K562 (cell line): Measurements from ENCODE around the gene TET2. TPM values are rescaled to one million over a fixed set of nuclear protein-coding genes. Genes with fewer than 3 reads are reported as not detected.
A peak's percentile ranks its signal among the peaks of the same experiment; 100 is the strongest.

Experiments used
- CBX3 ChIP-seq, 2 experiments: IDR thresholded peaks; 1 replicate in 1 of 2; 2 replicates in 1 of 2; pipeline ENCODE4 v1.6.1; 2012; ENCODE audit warnings: inconsistent platforms in 2 of 2, low read length in 2 of 2, borderline replicate concordance in 1 of 2, control low read depth in 1 of 2
- CGGBP1 ChIP-seq: fragments of 250-450 bp; sonication (Bioruptor Pico); IDR thresholded peaks from 2 replicates; pipeline ENCODE4 v1.9.0; 2021; ENCODE audit warnings: mild to moderate bottlenecking
- CREB3 ChIP-seq: fragments of 450-650 bp; conservative IDR thresholded peaks from 2 replicates; pipeline ENCODE4 v1.6.1; 2016; ENCODE audit warnings: missing genetic modification characterization, low read depth, mild to moderate bottlenecking, missing compliant biosample characterization, moderate library complexity
- FOXK2 ChIP-seq, 2 experiments: fragments of 450-650 bp; IDR thresholded peaks in 1 of 2; conservative IDR thresholded peaks in 1 of 2; 2 replicates each; pipeline ENCODE4 v1.6.1; 2016; ENCODE audit warnings: low read depth in 2 of 2, mild to moderate bottlenecking in 1 of 2
- GABPA ChIP-seq: fragments of 200-800 bp; sonication (Bioruptor generic); conservative IDR thresholded peaks from 2 replicates; pipeline ENCODE4 v1.6.1; 2016; ENCODE audit warnings: low read depth, missing genetic modification characterization, missing compliant biosample characterization
- HMGXB4 ChIP-seq: sonication (generic); formaldehyde crosslinking; IDR thresholded peaks from 2 replicates; pipeline ENCODE4 v1.8.1; 2023; ENCODE audit warnings: mild to moderate bottlenecking, missing genetic modification reagents
- ID3 ChIP-seq, 2 experiments: fragments of 250-450 bp in 1 of 2; fragments of 450-650 bp in 1 of 2; sonication (Bioruptor Pico) in 1 of 2; IDR thresholded peaks; 2 replicates each; pipeline versions ENCODE4 v1.6.1 to v1.8.0; 2016 to 2021; ENCODE audit warnings: mild to moderate bottlenecking in 2 of 2, moderate library complexity in 2 of 2, missing compliant biosample characterization in 1 of 2, missing genetic modification characterization in 1 of 2
- RBM22 ChIP-seq: fragments of 200-400 bp; formaldehyde crosslinking; IDR thresholded peaks from 2 replicates; pipeline ENCODE4 v1.6.1; 2018; ENCODE audit warnings: low read length, low read depth; ENCODE audit not compliant: poor library complexity, severe bottlenecking
- SMAD2 ChIP-seq: fragments of 150-350 bp; IDR thresholded peaks from 2 replicates; pipeline ENCODE4 v1.6.1; 2014; ENCODE audit warnings: low read depth, mild to moderate bottlenecking, low read length
- TCF7 ChIP-seq: sonication (generic); IDR thresholded peaks from 2 replicates; pipeline ENCODE4 v1.6.1; 2016; ENCODE audit warnings: antibody characterized with exemption, borderline replicate concordance
- ZBTB5 ChIP-seq: fragments of 450-650 bp; IDR thresholded peaks from 2 replicates; pipeline ENCODE4 v1.6.1; 2017; ENCODE audit warnings: antibody characterized with exemption
- ZHX1 ChIP-seq: fragments of 150-350 bp; conservative IDR thresholded peaks from 2 replicates; pipeline ENCODE4 v1.6.1; 2014; ENCODE audit warnings: low read length
- ZNF239 ChIP-seq: fragments of 250-450 bp; sonication (Bioruptor Pico); IDR thresholded peaks from 2 replicates; pipeline ENCODE4 v1.4.0; 2020; ENCODE audit warnings: mild to moderate bottlenecking
- ZNF584 ChIP-seq: fragments of 200-800 bp; sonication (Bioruptor generic); IDR thresholded peaks from 2 replicates; pipeline ENCODE4 v1.6.1; 2016; ENCODE audit warnings: low read depth, mild to moderate bottlenecking, missing genetic modification characterization, missing compliant biosample characterization
- polyA plus RNA-seq, 8 experiments: library from polyadenylated mRNA; depleted of rRNA in 4 of 8; stranded (reverse) in 5 of 8; unstranded in 3 of 8; fragments of >200 nt; fragmentation: Nextera tagmentation in 2 of 8; fragmentation: Illumina TruSeq in 1 of 8; extraction: Ambion mirVana in 2 of 8; extraction: Trizol in 1 of 8; gene quantifications; 2 replicates each; pipeline versions ENCODE4 v1.2.1 to v1.2.3, GENCODE V29; 2011 to 2014; ENCODE audit warnings: inconsistent platforms in 1 of 8, missing spikeins in 1 of 8
- total RNA-seq, 7 experiments: library from RNA; depleted of rRNA in 6 of 7; stranded (reverse); fragments of >200 nt in 6 of 7; fragmentation: Illumina TruSeq in 2 of 7; extraction: Trizol in 2 of 7; gene quantifications; 2 replicates each; pipeline versions ENCODE4 v1.2.1 to v1.2.3, GENCODE V29; 2011 to 2021; ENCODE audit warnings: low replicate concordance in 1 of 7

Gene TET2
- total and polyA plus RNA-seq, 9 of the 15 experiments (the other 6 are each of a cell fraction or from before 2014, with no cell fraction given): 0.80 to 11.1 (median 4.9) TPM

GRCh38 chr4:105135785-105136184 is 10.9 kb upstream of the TET2 start (continued):
- TF ChIP-seq ZBTB5: no peak
- TF ChIP-seq CGGBP1 (CRISPR knock-in tag): no peak
- no peak for TF ChIP-seq ID3 (CRISPR knock-in tag; IDR thresholded peaks at IDR 0.05)
- TF ChIP-seq ID3 (tag; IDR thresholded peaks at IDR 0.05): no peak
- TF ChIP-seq FOXK2 (conservative IDR thresholded peaks at IDR 0.05 in 1 of 2, IDR thresholded peaks at IDR 0.05 in 1 of 2; ENCODE audit: low read depth in 2 of 2): no peak
- no peak for TF ChIP-seq CBX3 (IDR thresholded peaks at IDR 0.05; ENCODE audit: borderline replicate concordance in 1 of 2, low read length in 2 of 2)
- no peak for TF ChIP-seq TCF7
- no peak for TF ChIP-seq CREB3 (tag)
- no peak for TF ChIP-seq HMGXB4 (CRISPR knock-in tag)
- TF ChIP-seq ZNF239 (CRISPR knock-in tag): no peak
- TF ChIP-seq GABPA (tag): peak; percentile 49; the same call in 1 of the 2 replicates
- no peak for TF ChIP-seq RBM22
- TF ChIP-seq ZHX1: no peak
- no peak for TF ChIP-seq ZNF584
- TF ChIP-seq SMAD2: no peak
